Activated naive CD4-positive, alpha-beta T cell treated with anti-CD3 and anti-CD28 coated beads, Interleukin-2, amount 50 U/mL, for 24 hours (primary cell): Measurements from ENCODE around the gene CHRND.
"Not testable (repeated sequence)": the region's sequence is repeated elsewhere in the genome, so short reads cannot be mapped to it uniquely, and the experiment has no call there.

ENCODE experiments used
- H3K27ac Mint-ChIP-seq: one replicate; pipeline ENCODE4 v1.8.0; 2021; ENCODE audit warnings: mild to moderate bottlenecking, mixed read lengths
- H3K27me3 Mint-ChIP-seq: one replicate; pipeline ENCODE4 v1.8.0; 2021; ENCODE audit warnings: mixed read lengths
- H3K36me3 Mint-ChIP-seq: one replicate; pipeline ENCODE4 v1.8.0; 2021; ENCODE audit warnings: mixed read lengths
- H3K4me1 Mint-ChIP-seq: one replicate; pipeline ENCODE4 v1.8.0; 2021; ENCODE audit warnings: mixed read lengths
- H3K4me3 Mint-ChIP-seq: one replicate; pipeline ENCODE4 v1.8.0; 2021; ENCODE audit warnings: mild to moderate bottlenecking, mixed read lengths
- H3K9me3 Mint-ChIP-seq: one replicate; pipeline ENCODE4 v1.8.0; 2021; ENCODE audit warnings: mixed read lengths

The CHRND gene

GRCh38 chr2:232556426-232556825, 30.5 kb downstream of the CHRND start:
- Mint-ChIP-seq H3K27me3 (no peaks in the 10 kb centered on the region), H3K9me3 (no peaks in the 10 kb centered on the region), H3K4me3 (no peak overlapping the region), H3K27ac (peak overlapping the region; percentile 73), H3K4me1 (peaks cover 51% of the 10 kb centered on the region), H3K36me3 (peaks cover 18% of the 10 kb centered on the region)

GRCh38 chr2:232562515-232563151, 36.7 kb downstream of the CHRND start:
- Mint-ChIP-seq H3K36me3 (peaks cover 23% of the 10 kb centered on the region), H3K27me3 (no peaks in the 10 kb centered on the region), H3K4me1 (no peaks in the 10 kb centered on the region), H3K4me3 (no peak overlapping the region), H3K9me3 (no peaks in the 10 kb centered on the region), H3K27ac (no peak overlapping the region)

- no peak overlapping the region for H3K4me3 Mint-ChIP-seq
- no peak overlapping the region for H3K27ac Mint-ChIP-seq
- H3K27me3 Mint-ChIP-seq = no peaks in the 10 kb centered on the region
- no peaks in the 10 kb centered on the region for H3K4me1 Mint-ChIP-seq
- H3K9me3 Mint-ChIP-seq = no peaks in the 10 kb centered on the region
- H3K36me3 Mint-ChIP-seq = peaks cover 22% of the 10 kb centered on the region
Observed at GRCh38 chr2:232563580-232563979, 37.6 kb downstream of the CHRND start.

DNA sequence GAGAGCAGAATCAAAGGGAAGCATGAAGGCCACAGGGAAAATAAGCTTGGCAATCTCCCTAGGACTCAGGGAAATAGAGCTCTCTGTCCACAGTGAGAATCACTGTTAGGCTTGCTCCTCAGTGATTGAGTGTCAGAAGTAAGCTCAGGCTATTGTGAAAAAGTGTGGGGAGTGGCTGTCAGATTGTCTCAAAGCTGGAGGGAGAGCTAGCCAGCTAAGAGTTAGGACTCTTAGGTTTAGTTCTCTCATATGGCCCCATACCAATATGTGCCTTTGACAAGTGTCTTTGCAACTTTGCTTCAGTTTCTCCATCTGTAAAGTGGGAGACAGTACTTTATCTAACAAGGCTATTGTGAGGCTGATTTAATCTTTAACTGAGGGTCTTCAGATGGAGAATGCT, 41.8 kb downstream of the CHRND start:
- H3K4me1 Mint-ChIP-seq = no peaks in the 10 kb centered on the region
- no peak overlapping the region for H3K4me3 Mint-ChIP-seq
- no peak overlapping the region for H3K27ac Mint-ChIP-seq
- H3K36me3 Mint-ChIP-seq = peaks cover 20% of the 10 kb centered on the region
- H3K9me3 Mint-ChIP-seq = no peaks in the 10 kb centered on the region
- H3K27me3 Mint-ChIP-seq = no peaks in the 10 kb centered on the region

DNA sequence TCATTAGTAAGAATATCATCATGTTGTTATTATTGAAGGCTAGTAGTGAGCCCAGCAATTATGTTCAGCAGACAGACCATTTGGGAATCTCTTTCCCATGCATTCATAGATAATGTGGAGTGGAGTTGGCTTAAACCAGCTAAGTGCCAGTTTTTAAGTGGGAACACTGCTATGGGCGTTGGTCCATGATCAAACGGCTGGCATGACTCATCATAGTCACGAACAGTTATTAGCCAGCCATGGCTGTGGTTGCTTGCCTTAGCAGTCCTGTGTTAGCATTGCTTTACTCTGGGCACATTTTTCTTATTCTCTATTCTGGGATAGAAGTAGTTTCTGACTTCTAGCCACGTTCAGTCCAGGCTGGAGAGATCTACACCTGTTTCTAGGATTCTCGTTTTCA, 42.2 kb downstream of the CHRND start:
- no peak overlapping the region for H3K27ac Mint-ChIP-seq

DNA sequence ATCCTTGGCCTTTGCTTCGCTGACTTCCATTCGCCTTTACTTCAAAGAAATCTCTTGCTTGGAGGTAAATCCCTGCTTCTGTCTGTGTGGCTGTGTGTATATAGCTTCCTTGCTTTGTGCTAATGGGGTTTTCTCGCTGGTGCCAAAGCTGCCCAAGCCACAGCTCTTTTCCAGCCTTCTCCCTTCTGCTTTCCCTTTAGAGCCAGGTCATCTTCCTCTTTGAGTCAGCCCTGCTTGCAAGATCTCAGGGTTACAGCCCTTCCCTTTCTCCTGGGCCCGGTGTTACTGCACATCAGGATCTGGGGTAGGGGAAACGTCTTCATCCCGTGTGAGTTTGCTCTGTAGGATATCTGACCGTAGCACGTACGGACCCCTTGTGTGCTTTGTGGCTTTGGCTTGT, 43.6 kb downstream of the CHRND start:
- Mint-ChIP-seq H3K36me3 (peaks cover 23% of the 10 kb centered on the region), H3K4me1 (no peaks in the 10 kb centered on the region), H3K27ac (no peak overlapping the region), H3K4me3 (no peak overlapping the region), H3K9me3 (no peaks in the 10 kb centered on the region), H3K27me3 (no peaks in the 10 kb centered on the region)

More for the DNA sequence above, 42.2 kb downstream of the CHRND start:
- H3K4me3 Mint-ChIP-seq = no peak overlapping the region
- H3K9me3 Mint-ChIP-seq = no peaks in the 10 kb centered on the region
- H3K36me3 Mint-ChIP-seq = peaks cover 20% of the 10 kb centered on the region
- H3K4me1 Mint-ChIP-seq = no peaks in the 10 kb centered on the region
- H3K27me3 Mint-ChIP-seq = no peaks in the 10 kb centered on the region

DNA sequence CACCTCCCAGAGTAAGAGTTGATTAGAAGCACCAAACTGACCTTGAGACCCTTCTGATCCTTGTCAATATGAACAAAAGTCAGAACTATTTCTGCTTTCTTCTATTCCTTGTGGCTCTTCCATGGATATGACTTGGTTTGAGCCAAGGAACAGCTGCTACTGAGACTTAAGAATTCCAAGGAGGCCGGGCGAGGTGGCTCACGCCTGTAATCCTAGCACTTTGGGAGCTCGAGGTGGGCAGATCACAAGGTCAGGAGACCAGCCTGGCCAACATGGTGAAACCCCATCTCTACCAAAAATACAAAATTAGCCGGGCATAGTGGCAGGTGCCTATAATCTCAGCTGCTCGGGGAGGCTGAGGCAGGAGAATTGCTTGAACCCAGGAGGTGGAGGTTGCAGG, 44.5 kb downstream of the CHRND start:
- H3K9me3 Mint-ChIP-seq, H3K27me3 Mint-ChIP-seq, H3K4me1 Mint-ChIP-seq, H3K4me3 Mint-ChIP-seq, H3K27ac Mint-ChIP-seq: not testable (repeated sequence)
- H3K36me3 Mint-ChIP-seq = peaks cover 21% of the 10 kb centered on the region

- Mint-ChIP-seq H3K27ac (no peak overlapping the region), H3K4me1 (no peaks in the 10 kb centered on the region), H3K4me3 (no peak overlapping the region), H3K9me3 (no peaks in the 10 kb centered on the region), H3K27me3 (no peaks in the 10 kb centered on the region), H3K36me3 (peaks cover 22% of the 10 kb centered on the region)
Observed at GRCh38 chr2:232571026-232571474, 45.1 kb downstream of the CHRND start.

DNA sequence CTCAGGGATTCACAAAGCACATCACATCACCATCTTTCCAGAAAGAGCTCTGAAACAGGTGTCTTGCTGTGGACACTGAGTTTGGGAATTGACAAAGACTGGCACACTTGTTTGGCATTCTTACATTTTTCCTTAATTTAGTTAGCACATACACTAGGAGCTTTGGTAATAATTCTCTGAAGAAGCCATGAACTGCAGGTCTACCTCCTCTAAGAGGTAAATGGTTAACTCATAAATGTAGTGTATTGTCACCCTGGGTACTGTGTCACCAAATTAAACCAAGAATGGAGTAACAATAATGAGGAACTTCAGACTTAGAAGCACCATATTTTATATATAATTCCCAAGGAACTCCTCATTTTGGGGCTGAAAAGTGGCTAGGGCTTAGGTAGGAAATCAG, 47.1 kb downstream of the CHRND start:
- H3K4me3 Mint-ChIP-seq = no peak overlapping the region
- H3K9me3 Mint-ChIP-seq = no peaks in the 10 kb centered on the region
- peaks cover 23% of the 10 kb centered on the region for H3K36me3 Mint-ChIP-seq
- H3K27me3 Mint-ChIP-seq = no peaks in the 10 kb centered on the region
- no peak overlapping the region for H3K27ac Mint-ChIP-seq
- no peaks in the 10 kb centered on the region for H3K4me1 Mint-ChIP-seq

DNA sequence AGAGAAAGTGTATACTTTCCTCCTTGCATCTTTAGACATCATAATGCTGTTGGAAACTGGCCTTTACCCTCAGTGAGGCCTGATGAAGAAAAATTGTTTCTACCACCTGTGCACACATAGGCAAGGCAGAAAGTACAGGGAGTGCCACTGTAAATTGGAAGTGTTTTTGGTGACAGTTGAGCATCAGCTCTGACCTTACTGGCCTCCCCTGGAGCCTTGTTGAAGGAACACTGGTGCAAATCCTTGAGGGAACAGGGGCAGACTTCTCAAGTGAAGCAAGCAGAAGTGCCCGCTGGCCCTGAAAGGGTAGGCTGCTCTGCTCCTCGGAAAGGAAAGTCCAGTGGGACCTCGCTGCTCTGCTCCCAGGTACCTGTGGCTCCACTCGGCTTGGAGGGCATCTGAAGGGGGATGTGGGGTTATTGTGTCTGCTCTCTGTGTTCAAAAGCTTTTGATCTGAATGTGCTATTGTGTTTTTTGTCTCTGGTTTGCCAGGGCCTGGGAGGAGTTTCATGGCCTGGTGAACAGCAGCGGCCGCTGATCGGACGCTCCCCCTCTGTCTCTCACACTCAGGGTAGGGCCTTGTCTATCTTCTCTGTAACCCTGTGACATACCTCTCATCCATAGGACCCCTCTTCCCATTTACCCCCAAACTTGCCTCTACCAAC, 47.9 kb downstream of the CHRND start:
- Mint-ChIP-seq H3K9me3 (no peaks in the 10 kb centered on the region), H3K4me3 (no peak overlapping the region), H3K27me3 (no peaks in the 10 kb centered on the region), H3K27ac (no peak overlapping the region), H3K4me1 (no peaks in the 10 kb centered on the region), H3K36me3 (peaks cover 25% of the 10 kb centered on the region)

GRCh38 chr2:232574674-232575403, 48.9 kb downstream of the CHRND start:
- H3K4me1 Mint-ChIP-seq = no peaks in the 10 kb centered on the region
- peaks cover 25% of the 10 kb centered on the region for H3K36me3 Mint-ChIP-seq

GRCh38 chr2:232575404-232575746, 49.4 kb downstream of the CHRND start:
- Mint-ChIP-seq H3K27ac (no peak overlapping the region), H3K4me1 (no peaks in the 10 kb centered on the region), H3K9me3 (no peaks in the 10 kb centered on the region), H3K27me3 (no peaks in the 10 kb centered on the region), H3K4me3 (no peak overlapping the region), H3K36me3 (peaks cover 25% of the 10 kb centered on the region)

More at GRCh38 chr2:232574674-232575403, 48.9 kb downstream of the CHRND start:
- Mint-ChIP-seq H3K27ac (no peak overlapping the region), H3K27me3 (no peaks in the 10 kb centered on the region), H3K4me3 (no peak overlapping the region), H3K9me3 (no peaks in the 10 kb centered on the region)

DNA sequence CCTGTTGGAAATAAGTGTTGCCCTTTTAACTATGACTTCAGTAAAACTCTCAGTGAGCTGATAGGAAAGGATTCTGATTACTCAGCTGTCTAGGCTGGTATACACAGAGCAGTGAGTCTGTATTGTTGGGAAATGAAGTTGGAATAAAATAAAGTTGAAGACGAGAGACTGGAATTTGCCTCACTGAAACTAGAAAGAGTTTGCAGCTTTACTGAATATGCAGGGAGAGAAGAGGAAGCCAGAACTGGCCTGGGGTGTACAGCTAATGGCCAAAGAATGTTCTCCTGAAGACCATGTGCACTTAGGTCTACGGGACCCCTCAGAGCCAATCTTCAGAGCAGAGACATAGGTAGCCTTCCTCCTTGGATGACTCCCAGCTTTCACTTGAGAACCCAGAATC, 51.0 kb downstream of the CHRND start:
- Mint-ChIP-seq H3K36me3 (peaks cover 35% of the 10 kb centered on the region), H3K9me3 (no peaks in the 10 kb centered on the region), H3K27me3 (no peaks in the 10 kb centered on the region), H3K27ac (no peak overlapping the region), H3K4me1 (no peaks in the 10 kb centered on the region), H3K4me3 (no peak overlapping the region)

DNA sequence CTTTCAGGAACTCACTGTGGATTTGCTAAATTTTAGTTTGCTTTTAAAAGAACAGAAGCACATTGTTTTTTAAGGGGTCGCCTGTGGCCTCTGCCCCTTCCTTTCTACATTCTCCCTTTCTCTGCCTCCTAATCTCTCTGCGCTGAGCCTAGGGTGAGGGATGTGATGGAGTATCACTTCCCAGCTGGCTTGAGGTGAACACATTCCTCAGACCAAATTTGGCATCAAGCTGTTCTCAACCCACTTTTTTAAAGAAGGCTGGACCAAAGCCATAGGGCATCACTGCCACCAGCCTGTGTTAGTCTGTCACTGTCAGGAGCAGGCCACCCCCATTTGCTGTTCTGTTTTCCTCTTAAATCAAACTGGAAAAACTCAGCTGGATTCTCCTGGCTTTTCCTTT, 51.9 kb downstream of the CHRND start:
- Mint-ChIP-seq H3K4me3 (no peak overlapping the region), H3K27me3 (no peaks in the 10 kb centered on the region), H3K9me3 (no peaks in the 10 kb centered on the region), H3K4me1 (no peaks in the 10 kb centered on the region), H3K27ac (no peak overlapping the region), H3K36me3 (peaks cover 42% of the 10 kb centered on the region)

DNA sequence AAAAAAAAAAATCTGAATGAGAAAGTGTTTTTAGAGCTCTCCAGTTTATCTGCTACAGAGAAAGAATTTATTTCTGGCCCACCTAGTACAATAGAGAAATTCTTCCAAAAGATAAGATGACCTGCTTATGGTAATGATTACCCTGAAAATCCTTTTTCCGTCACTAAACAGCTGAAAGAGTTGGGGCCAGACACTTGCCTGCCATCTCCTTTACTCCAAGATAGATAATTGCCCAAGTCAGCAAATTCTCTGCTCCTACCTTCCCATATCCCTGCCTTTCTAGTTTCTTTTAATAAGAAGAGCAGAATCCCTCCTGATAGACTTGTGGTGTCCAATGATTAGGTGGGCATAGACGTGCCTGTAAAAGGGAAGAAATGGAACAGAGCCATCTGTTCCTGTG, 52.7 kb downstream of the CHRND start:
- H3K9me3 Mint-ChIP-seq = no peaks in the 10 kb centered on the region
- H3K4me3 Mint-ChIP-seq = no peak overlapping the region
- no peaks in the 10 kb centered on the region for H3K27me3 Mint-ChIP-seq
- H3K4me1 Mint-ChIP-seq = no peaks in the 10 kb centered on the region
- peaks cover 48% of the 10 kb centered on the region for H3K36me3 Mint-ChIP-seq
- no peak overlapping the region for H3K27ac Mint-ChIP-seq

DNA sequence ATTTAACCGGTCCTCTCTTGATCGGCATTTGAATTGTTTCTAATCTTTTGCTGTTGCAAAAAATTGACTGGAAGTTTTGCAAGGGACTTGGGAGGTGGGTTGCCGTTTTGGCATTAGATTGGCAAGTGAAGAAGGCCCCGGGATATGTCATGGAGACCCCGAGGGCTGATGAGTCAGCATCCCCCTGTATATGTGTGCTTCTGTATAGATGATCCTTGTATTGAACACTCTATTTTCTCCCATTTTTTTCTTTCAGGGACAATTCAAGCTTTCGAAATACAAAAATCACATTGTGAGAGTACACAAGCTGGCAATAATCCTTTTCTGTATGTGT, 54.7 kb downstream of the CHRND start:
- H3K9me3 Mint-ChIP-seq = no peaks in the 10 kb centered on the region
- peaks cover 51% of the 10 kb centered on the region for H3K36me3 Mint-ChIP-seq
- H3K4me3 Mint-ChIP-seq = no peak overlapping the region
- no peaks in the 10 kb centered on the region for H3K27me3 Mint-ChIP-seq
- no peak overlapping the region for H3K27ac Mint-ChIP-seq
- H3K4me1 Mint-ChIP-seq = no peaks in the 10 kb centered on the region
